Hepatocyte (in vitro differentiated cells): ENCODE measurements around the gene ZSWIM2. TPM values are rescaled to one million over a fixed set of nuclear protein-coding genes. Genes with fewer than 3 reads are reported as not detected.

ENCODE experiments used
- DNase-seq: peaks from one replicate; pipeline ENCODE4 v3.0.0-alpha.2; 2016; ENCODE audit warnings: low spot score
- H2AFZ ChIP-seq: fragments of 200-600 bp; sonication (generic); 2 replicates; pipeline ENCODE4 v1.6.0; 2016; ENCODE audit warnings: antibody characterized with exemption, mild to moderate bottlenecking
- H3K27ac ChIP-seq: fragments of 200-600 bp; sonication (generic); 2 replicates; pipeline ENCODE4 v1.5.1; 2016; ENCODE audit warnings: mild to moderate bottlenecking
- H3K27me3 ChIP-seq: fragments of 200-600 bp; sonication (generic); 2 replicates; pipeline ENCODE4 v1.6.1; 2016
- H3K36me3 ChIP-seq: fragments of 200-600 bp; sonication (generic); replicated peaks from 2 replicates; pipeline ENCODE4 v1.5.1; 2016; ENCODE audit warnings: low read depth; ENCODE audit not compliant: insufficient read depth
- H3K4me1 ChIP-seq: fragments of 200-600 bp; sonication (generic); 2 replicates; pipeline ENCODE4 v1.5.1; 2016; ENCODE audit warnings: mild to moderate bottlenecking, moderate library complexity; ENCODE audit not compliant: insufficient read depth
- H3K4me2 ChIP-seq: fragments of 200-600 bp; sonication (generic); 2 replicates; pipeline ENCODE4 v1.6.0; 2016
- H3K4me3 ChIP-seq: fragments of 200-600 bp; sonication (generic); 2 replicates; pipeline ENCODE4 v1.5.1; 2016; ENCODE audit warnings: mild to moderate bottlenecking
- H3K79me2 ChIP-seq: fragments of 200-600 bp; sonication (generic); 2 replicates; pipeline ENCODE4 v1.6.0; 2017; ENCODE audit warnings: mild to moderate bottlenecking
- H3K9me2 ChIP-seq: fragments of 200-600 bp; sonication (generic); replicated peaks from 2 replicates; pipeline ENCODE4 v1.6.0; 2017; ENCODE audit warnings: mild to moderate bottlenecking; ENCODE audit not compliant: insufficient read depth
- H3K9me3 ChIP-seq: fragments of 200-600 bp; sonication (generic); 2 replicates; pipeline ENCODE4 v1.5.1; 2016; ENCODE audit warnings: low read depth, mild to moderate bottlenecking
- H4K20me1 ChIP-seq: fragments of 200-600 bp; sonication (generic); 2 replicates; pipeline ENCODE4 v1.6.0; 2016; ENCODE audit warnings: mild to moderate bottlenecking; ENCODE audit not compliant: insufficient read depth, poor library complexity, severe bottlenecking
- EZH2 ChIP-seq: fragments of 200-600 bp; sonication (generic); IDR thresholded peaks from 2 replicates; pipeline ENCODE4 v1.6.1; 2016; ENCODE audit warnings: antibody characterized with exemption, mild to moderate bottlenecking, borderline replicate concordance
- EZH2phosphoT487 ChIP-seq: fragments of 200-600 bp; sonication (generic); IDR thresholded peaks from one replicate; pipeline ENCODE4 v1.6.1; 2018; ENCODE audit warnings: antibody characterized with exemption, mild to moderate bottlenecking, low read depth, moderate library complexity; ENCODE audit not compliant: unreplicated experiment, severe bottlenecking
- WGBS: methylation state at CpG from one replicate; pipeline ENCODE4 v1.1.6; 2016; ENCODE audit warnings: low lambda C conversion rate; ENCODE audit errors: missing lambda C conversion rate; 5-methylcytosine and 5-hydroxymethylcytosine counted together
- polyA plus RNA-seq: library from polyadenylated mRNA; unstranded; fragments of >200 nt; fragmentation: Nextera tagmentation; extraction: Ambion mirVana; gene quantifications from 2 replicates; pipeline ENCODE4 v1.2.1, GENCODE V29; 2016
- total RNA-seq: library from RNA; depleted of rRNA; stranded (reverse); fragments of >200 nt; gene quantifications from 2 replicates; pipeline ENCODE4 v1.2.3, GENCODE V29; 2014
- TF ChIP-seq, protein P1 (sequence below): fragments of 200-600 bp; sonication (generic); IDR thresholded peaks from 2 replicates; pipeline ENCODE4 v1.5.1; 2016; ENCODE audit warnings: antibody characterized with exemption, mild to moderate bottlenecking; ENCODE audit not compliant: poor library complexity

ZSWIM2 gene
- total and polyA plus RNA-seq, 2 experiments from 2014 or later = 0.07 to 0.45 TPM

DNA sequence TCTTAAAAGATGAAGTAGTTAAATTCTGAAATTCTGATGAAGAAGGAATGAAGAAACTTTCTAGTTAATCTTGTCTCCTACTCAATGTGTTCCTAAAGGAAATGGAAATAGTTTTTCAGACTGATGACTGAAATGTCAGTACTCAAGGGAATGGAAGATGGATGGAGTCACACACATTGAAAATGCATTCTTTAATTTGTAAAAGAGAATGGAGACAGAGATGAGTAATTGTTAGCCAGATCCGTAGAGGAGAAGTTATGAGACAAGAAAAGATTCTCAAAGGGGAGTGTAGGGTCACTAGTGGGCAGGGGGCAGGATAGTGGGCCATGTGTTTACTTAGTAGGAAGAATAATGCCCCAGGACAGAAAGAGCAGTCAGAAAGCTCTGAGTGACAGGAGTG lies 13.3 kb downstream of the ZSWIM2 start:
- no peak overlapping the region for H3K4me3 ChIP-seq
- H3K27me3 ChIP-seq = no peaks in the 10 kb centered on the region
- H3K9me3 ChIP-seq = no peaks in the 10 kb centered on the region
- H4K20me1 ChIP-seq = no peaks in the 10 kb centered on the region
- H3K4me1 ChIP-seq = no peaks in the 10 kb centered on the region
- H3K79me2 ChIP-seq = no peaks in the 10 kb centered on the region
- no peak for DNase-seq
- 78% methylated on average over 1 of the region's 1 CpG for WGBS
- H3K27ac ChIP-seq = no peak overlapping the region
- no peak for TF ChIP-seq EZH2
- TF ChIP-seq, protein P1, sequence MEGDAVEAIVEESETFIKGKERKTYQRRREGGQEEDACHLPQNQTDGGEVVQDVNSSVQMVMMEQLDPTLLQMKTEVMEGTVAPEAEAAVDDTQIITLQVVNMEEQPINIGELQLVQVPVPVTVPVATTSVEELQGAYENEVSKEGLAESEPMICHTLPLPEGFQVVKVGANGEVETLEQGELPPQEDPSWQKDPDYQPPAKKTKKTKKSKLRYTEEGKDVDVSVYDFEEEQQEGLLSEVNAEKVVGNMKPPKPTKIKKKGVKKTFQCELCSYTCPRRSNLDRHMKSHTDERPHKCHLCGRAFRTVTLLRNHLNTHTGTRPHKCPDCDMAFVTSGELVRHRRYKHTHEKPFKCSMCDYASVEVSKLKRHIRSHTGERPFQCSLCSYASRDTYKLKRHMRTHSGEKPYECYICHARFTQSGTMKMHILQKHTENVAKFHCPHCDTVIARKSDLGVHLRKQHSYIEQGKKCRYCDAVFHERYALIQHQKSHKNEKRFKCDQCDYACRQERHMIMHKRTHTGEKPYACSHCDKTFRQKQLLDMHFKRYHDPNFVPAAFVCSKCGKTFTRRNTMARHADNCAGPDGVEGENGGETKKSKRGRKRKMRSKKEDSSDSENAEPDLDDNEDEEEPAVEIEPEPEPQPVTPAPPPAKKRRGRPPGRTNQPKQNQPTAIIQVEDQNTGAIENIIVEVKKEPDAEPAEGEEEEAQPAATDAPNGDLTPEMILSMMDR = no peak
- TF ChIP-seq EZH2phosphoT487 = no peak
- H3K36me3 ChIP-seq = no peaks in the 10 kb centered on the region
- H3K4me2 ChIP-seq = no peak overlapping the region
- H2AFZ ChIP-seq = no peak overlapping the region
- no peaks in the 10 kb centered on the region for H3K9me2 ChIP-seq

DNA sequence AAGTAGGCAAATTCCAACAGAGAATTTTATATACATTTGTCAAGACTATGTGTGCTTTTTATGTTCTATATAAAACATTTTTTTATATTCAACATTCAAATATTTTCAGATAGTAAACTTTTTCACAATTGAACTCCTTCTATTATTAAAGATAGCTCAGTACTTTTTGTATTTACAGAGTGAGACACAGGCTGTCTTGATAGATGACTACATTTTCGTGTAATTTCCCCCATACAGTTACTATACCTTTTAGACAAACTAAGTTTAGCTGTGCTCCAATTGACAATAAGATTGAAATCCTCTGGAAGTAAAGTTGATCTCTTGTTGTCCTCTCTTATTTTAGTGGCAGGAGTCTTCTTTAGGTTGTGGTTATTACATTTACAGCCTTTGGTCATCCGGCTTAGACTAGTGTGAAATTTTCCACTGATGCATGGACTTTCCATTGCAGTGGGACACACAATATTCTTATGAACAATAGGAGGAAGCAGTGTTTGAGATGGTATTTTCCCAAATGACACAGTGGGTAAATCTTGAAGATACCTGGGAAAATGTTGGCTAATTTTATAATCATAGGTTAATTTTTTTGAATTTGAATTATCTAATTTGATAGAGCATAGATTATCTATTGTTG lies 21.0 kb downstream of the ZSWIM2 start:
- Histone ChIP-seq H3K9me3 (no peaks in the 10 kb centered on the region), H3K4me3 (no peak overlapping the region), H3K36me3 (no peaks in the 10 kb centered on the region), H3K4me2 (no peak overlapping the region), H4K20me1 (no peaks in the 10 kb centered on the region), H3K9me2 (no peaks in the 10 kb centered on the region), H3K27ac (no peak overlapping the region), H2AFZ (no peak overlapping the region), H3K79me2 (no peaks in the 10 kb centered on the region), H3K27me3 (no peaks in the 10 kb centered on the region), H3K4me1 (no peaks in the 10 kb centered on the region)
- 73% methylated on average over 2 of the region's 2 CpGs for WGBS
- TF ChIP-seq, protein P1 = no peak
- TF ChIP-seq EZH2 (no peak), EZH2phosphoT487 (no peak)
- DNase-seq = no peak

DNA sequence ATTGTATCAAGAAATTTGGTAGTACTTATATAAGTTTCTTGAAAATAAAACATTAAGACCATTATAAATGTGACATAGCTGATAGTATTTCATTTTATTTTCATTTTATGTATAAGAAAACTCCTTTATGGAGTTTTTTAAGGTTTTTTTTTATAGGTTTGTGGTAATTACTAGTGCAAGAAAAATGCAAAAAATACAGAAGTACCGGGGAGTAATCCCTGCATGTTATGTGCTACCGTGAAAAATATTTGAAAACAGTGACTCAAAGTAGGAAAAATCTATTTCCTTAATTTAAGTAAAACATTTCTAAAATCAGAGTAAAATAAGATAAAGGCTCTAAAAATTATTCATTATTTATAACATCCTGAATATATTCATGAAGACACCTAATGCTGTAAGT lies 21.6 kb downstream of the ZSWIM2 start:
- WGBS = 85% methylated on average over 2 of the region's 2 CpGs
- Histone ChIP-seq H3K4me2 (no peak overlapping the region), H3K27ac (no peak overlapping the region), H2AFZ (no peak overlapping the region), H4K20me1 (no peaks in the 10 kb centered on the region), H3K9me3 (no peaks in the 10 kb centered on the region), H3K4me1 (no peaks in the 10 kb centered on the region), H3K4me3 (no peak overlapping the region), H3K36me3 (no peaks in the 10 kb centered on the region), H3K79me2 (no peaks in the 10 kb centered on the region), H3K9me2 (no peaks in the 10 kb centered on the region), H3K27me3 (no peaks in the 10 kb centered on the region)
- DNase-seq = no peak
- TF ChIP-seq, protein P1 = no peak
- no peak for TF ChIP-seq EZH2phosphoT487
